Measurements from ENCODE around the gene SORCS1. TPM values are rescaled to one million over a fixed set of nuclear protein-coding genes. Genes with fewer than 3 reads are reported as not detected.

The SORCS1 gene
- total and polyA plus RNA-seq, 2 donors (not counting 1 experiment from before 2014, with no cell fraction given), result not detected

DNA sequence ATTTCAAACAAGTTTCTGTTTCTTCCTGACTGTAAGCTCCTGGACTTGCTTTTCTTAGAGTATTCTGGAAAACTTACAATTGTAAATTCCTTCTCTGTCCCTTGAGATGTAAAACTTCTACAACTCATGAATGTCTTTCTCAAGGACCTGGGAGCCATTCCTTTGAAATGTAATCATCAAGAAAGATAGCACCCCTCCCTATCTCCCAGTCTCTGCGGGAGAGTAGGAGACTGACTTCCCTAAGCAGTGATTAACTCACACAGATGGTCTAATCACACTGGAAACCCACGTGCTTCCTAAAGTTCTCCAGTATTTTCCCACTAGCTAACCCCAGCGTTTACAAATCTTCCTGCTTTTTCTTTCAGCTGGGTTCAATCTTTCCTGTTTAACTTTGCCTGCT, 549.4 kb downstream of the SORCS1 start:
- Histone ChIP-seq H3K4me1 (ENCODE audit: control insufficient read depth in 2 of 2, insufficient read depth in 2 of 2, low read length in 2 of 2) (no peaks in the 10 kb centered on the region), H3K4me2 (replicated peaks; ENCODE audit: low read depth, low read length, poor library complexity, severe bottlenecking) (no peak overlapping the region), H4K20me1 (ENCODE audit: control insufficient read depth, insufficient read depth, low read length, poor library complexity, severe bottlenecking) (no peaks in the 10 kb centered on the region), H3K9ac (ENCODE audit: low read length) (no peak overlapping the region), H3K27me3 (replicated peaks in 1 of 4; ENCODE audit: control extremely low read depth in 1 of 4, control insufficient read depth in 3 of 4, insufficient read depth in 4 of 4, low read length in 3 of 4) (no peaks in the 10 kb centered on the region), H3K79me2 (ENCODE audit: control insufficient read depth, insufficient read depth, low read length) (no peaks in the 10 kb centered on the region), H2AFZ (ENCODE audit: insufficient read depth, low read depth, low read length, poor library complexity, severe bottlenecking) (no peak overlapping the region), H3K27ac (ENCODE audit: low read length in 2 of 2) (no peak overlapping the region), H3K4me3 (ENCODE audit: control extremely low read depth in 1 of 5, extremely low read depth in 1 of 5, insufficient read depth in 1 of 5, low read depth in 2 of 5, low read length in 4 of 5) (no peak overlapping the region), H3K36me3 (replicated peaks in 1 of 2; ENCODE audit: control extremely low read depth in 1 of 2, control insufficient read depth in 1 of 2, extremely low read depth in 1 of 2, insufficient read depth in 2 of 2, low read length in 1 of 2) (no peaks in the 10 kb centered on the region), H3K9me3 (ENCODE audit: control extremely low read depth in 1 of 3, control insufficient read depth in 2 of 3, insufficient read depth in 1 of 3, low read length in 2 of 3) (peaks cover 0 to 3% (median 0%) of the 10 kb centered on the region in 3 donors)
- H3K27ac Mint-ChIP-seq, result no peak overlapping the region
- no peaks in the 10 kb centered on the region for H3K9me3 Mint-ChIP-seq (ENCODE audit: insufficient read depth)
- ATAC-seq (ENCODE audit: low read depth) (no peak), DNase-seq (no peak)
- H3K4me1 Mint-ChIP-seq, result no peaks in the 10 kb centered on the region
- TF ChIP-seq EZH2 (IDR thresholded peaks at IDR 0.05; ENCODE audit: borderline replicate concordance, insufficient read depth, low read depth, low read length, poor library complexity, severe bottlenecking), result no peak
- TF ChIP-seq, protein P1, sequence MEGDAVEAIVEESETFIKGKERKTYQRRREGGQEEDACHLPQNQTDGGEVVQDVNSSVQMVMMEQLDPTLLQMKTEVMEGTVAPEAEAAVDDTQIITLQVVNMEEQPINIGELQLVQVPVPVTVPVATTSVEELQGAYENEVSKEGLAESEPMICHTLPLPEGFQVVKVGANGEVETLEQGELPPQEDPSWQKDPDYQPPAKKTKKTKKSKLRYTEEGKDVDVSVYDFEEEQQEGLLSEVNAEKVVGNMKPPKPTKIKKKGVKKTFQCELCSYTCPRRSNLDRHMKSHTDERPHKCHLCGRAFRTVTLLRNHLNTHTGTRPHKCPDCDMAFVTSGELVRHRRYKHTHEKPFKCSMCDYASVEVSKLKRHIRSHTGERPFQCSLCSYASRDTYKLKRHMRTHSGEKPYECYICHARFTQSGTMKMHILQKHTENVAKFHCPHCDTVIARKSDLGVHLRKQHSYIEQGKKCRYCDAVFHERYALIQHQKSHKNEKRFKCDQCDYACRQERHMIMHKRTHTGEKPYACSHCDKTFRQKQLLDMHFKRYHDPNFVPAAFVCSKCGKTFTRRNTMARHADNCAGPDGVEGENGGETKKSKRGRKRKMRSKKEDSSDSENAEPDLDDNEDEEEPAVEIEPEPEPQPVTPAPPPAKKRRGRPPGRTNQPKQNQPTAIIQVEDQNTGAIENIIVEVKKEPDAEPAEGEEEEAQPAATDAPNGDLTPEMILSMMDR (IDR thresholded peaks at IDR 0.05), result no peak
- POLR2A ChIA-PET, result no interaction called here
- intact Hi-C loops (cut with micrococcal nuclease), result no loop called here
- no peaks in the 10 kb centered on the region for H3K27me3 Mint-ChIP-seq
- 16% methylated on average over 3 of the region's 3 CpGs for WGBS (ENCODE audit: insufficient coverage)
- no peak overlapping the region for H3K4me3 Mint-ChIP-seq
- CTCF ChIA-PET, result interaction anchor here (1.0 kb wide), 1 partner anchor 10 kb away, joined by 5 read pairs; no protein-coding TSS in a partner anchor

DNA sequence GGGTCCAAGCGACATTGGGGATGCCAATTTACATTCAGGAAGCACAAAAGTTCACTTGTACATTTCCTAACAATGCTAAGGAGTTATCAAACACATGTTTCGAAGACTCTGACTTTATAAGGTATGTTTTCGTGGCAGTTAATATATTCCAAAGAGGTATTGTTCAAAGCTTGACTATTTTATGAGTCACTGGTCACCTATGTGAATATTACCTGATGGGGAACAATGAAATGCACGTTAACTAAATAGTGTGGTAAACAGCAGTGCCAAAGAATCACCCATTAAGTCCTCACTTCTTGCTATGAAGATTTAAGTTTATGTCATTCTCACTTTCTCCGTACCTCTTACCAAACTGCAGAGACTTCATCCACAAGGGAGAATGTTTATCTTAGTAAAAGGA, 550.2 kb downstream of the SORCS1 start:
- no CpG with 5 or more reads among the region's 5 CpGs for WGBS (ENCODE audit: insufficient coverage)
- CTCF ChIA-PET, result interaction anchor here (1.0 kb wide), 1 partner anchor 10 kb away, joined by 5 read pairs; no protein-coding TSS in a partner anchor
- no peak overlapping the region for H2AFZ ChIP-seq (ENCODE audit: insufficient read depth, low read depth, low read length, poor library complexity, severe bottlenecking)
- H3K4me1 Mint-ChIP-seq, result no peaks in the 10 kb centered on the region
- no peaks in the 10 kb centered on the region for H3K27me3 Mint-ChIP-seq
- DNase-seq (no peak), ATAC-seq (ENCODE audit: low read depth) (no peak)
- H4K20me1 ChIP-seq (ENCODE audit: control insufficient read depth, insufficient read depth, low read length, poor library complexity, severe bottlenecking), result no peaks in the 10 kb centered on the region
- H3K27ac Mint-ChIP-seq, result no peak overlapping the region
- POLR2A ChIA-PET, result no interaction called here
- H3K9me3 ChIP-seq (ENCODE audit: control extremely low read depth in 1 of 3, control insufficient read depth in 2 of 3, insufficient read depth in 1 of 3, low read length in 2 of 3), result peaks cover 0 to 3% (median 0%) of the 10 kb centered on the region in 3 donors
- H3K79me2 ChIP-seq (ENCODE audit: control insufficient read depth, insufficient read depth, low read length), result no peaks in the 10 kb centered on the region
- H3K4me3 ChIP-seq (ENCODE audit: control extremely low read depth in 1 of 5, extremely low read depth in 1 of 5, insufficient read depth in 1 of 5, low read depth in 2 of 5, low read length in 4 of 5), result no peak overlapping the region
- H3K27ac ChIP-seq (ENCODE audit: low read length in 2 of 2), result no peak overlapping the region
- no peaks in the 10 kb centered on the region for H3K9me3 Mint-ChIP-seq (ENCODE audit: insufficient read depth)
- H3K4me3 Mint-ChIP-seq, result no peak overlapping the region
- TF ChIP-seq, protein P1 (IDR thresholded peaks at IDR 0.05), result no peak
- intact Hi-C loops (cut with micrococcal nuclease), result no loop called here
- H3K4me1 ChIP-seq (ENCODE audit: control insufficient read depth in 2 of 2, insufficient read depth in 2 of 2, low read length in 2 of 2), result no peaks in the 10 kb centered on the region
- no peaks in the 10 kb centered on the region for H3K36me3 ChIP-seq (replicated peaks in 1 of 2; ENCODE audit: control extremely low read depth in 1 of 2, control insufficient read depth in 1 of 2, extremely low read depth in 1 of 2, insufficient read depth in 2 of 2, low read length in 1 of 2)
- H3K9ac ChIP-seq (ENCODE audit: low read length), result no peak overlapping the region
- no peak overlapping the region for H3K4me2 ChIP-seq (replicated peaks; ENCODE audit: low read depth, low read length, poor library complexity, severe bottlenecking)
- no peaks in the 10 kb centered on the region for H3K27me3 ChIP-seq (replicated peaks in 1 of 4; ENCODE audit: control extremely low read depth in 1 of 4, control insufficient read depth in 3 of 4, insufficient read depth in 4 of 4, low read length in 3 of 4)
